ENCODE data around the gene TIMM22.

Gene TIMM22

DNA sequence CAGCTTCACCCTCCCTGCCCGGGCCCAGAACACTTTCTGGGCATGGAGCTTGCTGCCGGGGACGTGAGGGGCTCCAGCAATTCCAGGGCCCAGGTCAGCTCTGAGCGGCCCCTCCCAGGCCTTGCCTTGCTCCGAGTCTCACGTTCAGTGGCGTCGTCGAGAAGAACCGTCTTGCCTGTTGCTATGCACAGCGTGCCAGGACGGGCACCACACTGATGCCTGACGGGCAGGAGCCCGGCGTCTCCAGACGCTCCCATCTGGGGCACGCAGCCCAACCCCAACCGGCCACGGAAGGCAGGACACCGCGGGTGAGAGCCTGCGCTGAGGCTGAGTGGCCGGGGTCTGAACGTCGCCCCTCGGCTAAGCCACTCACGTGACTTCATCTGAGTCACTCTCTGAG is 27.1 kb downstream of the TIMM22 start:
- TF ChIP-seq, protein P1, sequence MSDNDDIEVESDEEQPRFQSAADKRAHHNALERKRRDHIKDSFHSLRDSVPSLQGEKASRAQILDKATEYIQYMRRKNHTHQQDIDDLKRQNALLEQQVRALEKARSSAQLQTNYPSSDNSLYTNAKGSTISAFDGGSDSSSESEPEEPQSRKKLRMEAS (IDR thresholded peaks at IDR 0.05), result no peak
- TF ChIP-seq EP300 (IDR thresholded peaks at IDR 0.05; ENCODE audit: borderline replicate concordance), result no peak
- no peak for TF ChIP-seq TCF12 (IDR thresholded peaks at IDR 0.05; ENCODE audit: low read depth)
- TF ChIP-seq, protein P2, sequence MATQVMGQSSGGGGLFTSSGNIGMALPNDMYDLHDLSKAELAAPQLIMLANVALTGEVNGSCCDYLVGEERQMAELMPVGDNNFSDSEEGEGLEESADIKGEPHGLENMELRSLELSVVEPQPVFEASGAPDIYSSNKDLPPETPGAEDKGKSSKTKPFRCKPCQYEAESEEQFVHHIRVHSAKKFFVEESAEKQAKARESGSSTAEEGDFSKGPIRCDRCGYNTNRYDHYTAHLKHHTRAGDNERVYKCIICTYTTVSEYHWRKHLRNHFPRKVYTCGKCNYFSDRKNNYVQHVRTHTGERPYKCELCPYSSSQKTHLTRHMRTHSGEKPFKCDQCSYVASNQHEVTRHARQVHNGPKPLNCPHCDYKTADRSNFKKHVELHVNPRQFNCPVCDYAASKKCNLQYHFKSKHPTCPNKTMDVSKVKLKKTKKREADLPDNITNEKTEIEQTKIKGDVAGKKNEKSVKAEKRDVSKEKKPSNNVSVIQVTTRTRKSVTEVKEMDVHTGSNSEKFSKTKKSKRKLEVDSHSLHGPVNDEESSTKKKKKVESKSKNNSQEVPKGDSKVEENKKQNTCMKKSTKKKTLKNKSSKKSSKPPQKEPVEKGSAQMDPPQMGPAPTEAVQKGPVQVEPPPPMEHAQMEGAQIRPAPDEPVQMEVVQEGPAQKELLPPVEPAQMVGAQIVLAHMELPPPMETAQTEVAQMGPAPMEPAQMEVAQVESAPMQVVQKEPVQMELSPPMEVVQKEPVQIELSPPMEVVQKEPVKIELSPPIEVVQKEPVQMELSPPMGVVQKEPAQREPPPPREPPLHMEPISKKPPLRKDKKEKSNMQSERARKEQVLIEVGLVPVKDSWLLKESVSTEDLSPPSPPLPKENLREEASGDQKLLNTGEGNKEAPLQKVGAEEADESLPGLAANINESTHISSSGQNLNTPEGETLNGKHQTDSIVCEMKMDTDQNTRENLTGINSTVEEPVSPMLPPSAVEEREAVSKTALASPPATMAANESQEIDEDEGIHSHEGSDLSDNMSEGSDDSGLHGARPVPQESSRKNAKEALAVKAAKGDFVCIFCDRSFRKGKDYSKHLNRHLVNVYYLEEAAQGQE (IDR thresholded peaks at IDR 0.05; ENCODE audit: low read depth), result no peak
- no peak for TF ChIP-seq TEAD4 (IDR thresholded peaks at IDR 0.05)
- no peak for TF ChIP-seq CEBPB (IDR thresholded peaks at IDR 0.05)
- no peak for TF ChIP-seq NFIC (IDR thresholded peaks at IDR 0.05)
- TF ChIP-seq CREB1 (IDR thresholded peaks at IDR 0.05; ENCODE audit: low read depth), result no peak
- no peak for TF ChIP-seq EGR1 (IDR thresholded peaks at IDR 0.05)
- TF ChIP-seq, protein P3, sequence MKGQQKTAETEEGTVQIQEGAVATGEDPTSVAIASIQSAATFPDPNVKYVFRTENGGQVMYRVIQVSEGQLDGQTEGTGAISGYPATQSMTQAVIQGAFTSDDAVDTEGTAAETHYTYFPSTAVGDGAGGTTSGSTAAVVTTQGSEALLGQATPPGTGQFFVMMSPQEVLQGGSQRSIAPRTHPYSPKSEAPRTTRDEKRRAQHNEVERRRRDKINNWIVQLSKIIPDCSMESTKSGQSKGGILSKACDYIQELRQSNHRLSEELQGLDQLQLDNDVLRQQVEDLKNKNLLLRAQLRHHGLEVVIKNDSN (IDR thresholded peaks at IDR 0.05), result no peak
- no peak for TF ChIP-seq YY1 (IDR thresholded peaks at IDR 0.05; ENCODE audit: low read depth)
- TF ChIP-seq FOXM1 (IDR thresholded peaks at IDR 0.05; ENCODE audit: borderline replicate concordance, low read depth), result no peak
- TF ChIP-seq RAD21 (IDR thresholded peaks at IDR 0.05; ENCODE audit: low read depth), result no peak
- TF ChIP-seq TAF1 (IDR thresholded peaks at IDR 0.05; ENCODE audit: low read depth), result no peak
- no peak for TF ChIP-seq ZBTB7A (IDR thresholded peaks at IDR 0.05; ENCODE audit: low read depth)

DNA sequence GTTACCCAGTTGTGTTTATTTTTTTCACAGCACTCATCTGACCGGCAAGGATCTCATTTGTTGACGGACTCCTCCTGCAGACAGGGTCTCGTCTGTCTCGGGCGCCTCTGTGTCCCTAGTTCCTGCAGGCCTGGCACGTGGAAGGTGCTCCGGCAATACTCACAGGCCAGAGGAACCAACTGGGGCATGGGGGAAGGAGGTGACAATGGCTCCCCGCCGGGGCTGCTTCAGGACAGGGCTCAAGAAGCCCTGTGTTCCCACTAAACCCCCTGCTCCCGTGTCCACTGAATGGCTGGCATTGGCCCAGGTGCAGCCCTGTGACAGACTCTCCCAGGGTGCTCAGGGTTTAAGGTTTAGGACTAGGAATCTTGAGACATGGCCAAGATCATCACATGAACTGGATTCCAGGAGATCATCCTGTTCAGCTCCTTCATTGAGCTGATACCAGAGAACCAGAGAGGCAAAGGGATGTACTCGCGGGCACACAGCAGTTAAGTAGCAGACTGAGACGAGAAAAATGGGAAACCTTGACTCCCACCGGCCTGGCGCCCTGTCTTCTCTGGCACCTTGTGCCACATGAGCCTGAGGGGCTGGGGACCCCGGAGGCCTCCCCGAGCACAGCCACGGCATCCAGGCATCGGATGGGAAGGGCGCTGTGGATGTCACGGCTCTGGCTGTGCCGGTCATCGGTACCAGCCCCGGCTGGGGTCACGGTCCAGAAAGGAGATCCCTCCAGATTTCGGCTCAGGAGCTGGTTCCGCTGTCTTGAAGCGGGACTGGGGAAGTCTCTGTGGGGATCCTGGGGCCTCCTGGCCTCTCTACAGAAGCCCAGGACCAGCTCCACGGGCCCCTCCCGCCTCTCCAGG is 29.0 kb downstream of the TIMM22 start:
- TF ChIP-seq, protein P3 (IDR thresholded peaks at IDR 0.05), result no peak
- TF ChIP-seq RAD21 (IDR thresholded peaks at IDR 0.05; ENCODE audit: low read depth), result no peak
- no peak for TF ChIP-seq YY1 (IDR thresholded peaks at IDR 0.05; ENCODE audit: low read depth)
- TF ChIP-seq TAF1 (IDR thresholded peaks at IDR 0.05; ENCODE audit: low read depth), result no peak
- TF ChIP-seq, protein P1 (IDR thresholded peaks at IDR 0.05), result no peak
- TF ChIP-seq, protein P2 (IDR thresholded peaks at IDR 0.05; ENCODE audit: low read depth), result no peak
- TF ChIP-seq CREB1 (IDR thresholded peaks at IDR 0.05; ENCODE audit: low read depth), result no peak
- no peak for TF ChIP-seq EGR1 (IDR thresholded peaks at IDR 0.05)

DNA sequence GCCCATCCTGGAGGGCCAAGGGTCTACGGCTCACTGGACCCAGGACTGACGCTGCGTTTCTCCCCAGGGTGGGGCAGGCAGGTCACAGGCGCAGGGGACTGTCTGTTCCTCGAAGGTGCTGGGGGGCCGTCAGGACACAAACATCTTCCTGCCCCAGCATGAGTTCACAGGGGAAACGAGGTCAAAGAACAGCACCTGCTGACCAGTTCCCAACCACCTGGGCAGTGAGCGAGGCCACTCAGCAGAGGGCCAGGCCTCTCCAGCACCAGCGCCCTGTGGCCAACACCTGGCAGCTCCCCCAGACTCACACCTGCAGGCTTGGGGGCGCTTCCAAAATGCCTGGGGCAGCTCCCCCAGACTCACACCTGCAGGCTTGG is 29.7 kb downstream of the TIMM22 start:
- TF ChIP-seq, protein P2 (IDR thresholded peaks at IDR 0.05; ENCODE audit: low read depth), result no peak
- TF ChIP-seq EGR1 (IDR thresholded peaks at IDR 0.05) (no peak), CEBPB (IDR thresholded peaks at IDR 0.05) (no peak)

DNA sequence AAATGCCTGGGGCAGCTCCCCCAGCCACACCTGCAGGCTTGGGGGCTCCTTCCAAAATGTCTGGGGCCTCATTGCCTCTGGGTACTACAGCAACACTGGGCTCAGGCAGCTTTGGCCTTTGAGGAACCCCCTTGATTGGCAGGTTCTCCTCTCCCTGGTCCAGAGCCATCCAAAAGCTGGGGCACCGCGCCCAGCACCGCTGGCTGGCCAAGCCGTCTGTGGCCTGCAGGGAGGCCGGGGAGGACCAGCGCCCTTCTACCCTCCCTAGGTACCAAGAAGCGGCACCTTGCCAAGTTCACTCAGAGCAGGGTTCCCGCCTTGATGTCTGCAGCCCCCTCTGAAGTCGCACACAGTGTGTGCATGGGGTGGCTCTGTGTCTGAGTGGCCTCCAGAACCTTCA is 30.1 kb downstream of the TIMM22 start:
- TF ChIP-seq YY1 (IDR thresholded peaks at IDR 0.05; ENCODE audit: low read depth), result no peak
- no peak for TF ChIP-seq TAF1 (IDR thresholded peaks at IDR 0.05; ENCODE audit: low read depth)
- no peak for TF ChIP-seq EP300 (IDR thresholded peaks at IDR 0.05; ENCODE audit: borderline replicate concordance)
- TF ChIP-seq ZBTB7A (IDR thresholded peaks at IDR 0.05; ENCODE audit: low read depth), result no peak
- TF ChIP-seq, protein P2 (IDR thresholded peaks at IDR 0.05; ENCODE audit: low read depth), result no peak
- TF ChIP-seq CEBPB (IDR thresholded peaks at IDR 0.05), result no peak
- TF ChIP-seq EGR1 (IDR thresholded peaks at IDR 0.05), result no peak
- no peak for TF ChIP-seq CREB1 (IDR thresholded peaks at IDR 0.05; ENCODE audit: low read depth)
- no peak for TF ChIP-seq FOXM1 (IDR thresholded peaks at IDR 0.05; ENCODE audit: borderline replicate concordance, low read depth)

Measured in Ishikawa (cell line).